GM12875 (cell line): Measurements from ENCODE around the gene ZCWPW2.

ENCODE experiments used
- H3K4me3 ChIP-seq: one replicate; pipeline ENCODE4 v1.5.1; 2011; ENCODE audit warnings: low read depth, low read length, control low read depth
- TF ChIP-seq, protein P1 (sequence below): IDR thresholded peaks from 2 replicates; pipeline ENCODE4 v1.5.1; 2011; ENCODE audit warnings: low read depth, mild to moderate bottlenecking, control low read depth, inconsistent platforms, low read length, moderate library complexity, borderline replicate concordance; ENCODE audit not compliant: insufficient read depth

Gene ZCWPW2

DNA sequence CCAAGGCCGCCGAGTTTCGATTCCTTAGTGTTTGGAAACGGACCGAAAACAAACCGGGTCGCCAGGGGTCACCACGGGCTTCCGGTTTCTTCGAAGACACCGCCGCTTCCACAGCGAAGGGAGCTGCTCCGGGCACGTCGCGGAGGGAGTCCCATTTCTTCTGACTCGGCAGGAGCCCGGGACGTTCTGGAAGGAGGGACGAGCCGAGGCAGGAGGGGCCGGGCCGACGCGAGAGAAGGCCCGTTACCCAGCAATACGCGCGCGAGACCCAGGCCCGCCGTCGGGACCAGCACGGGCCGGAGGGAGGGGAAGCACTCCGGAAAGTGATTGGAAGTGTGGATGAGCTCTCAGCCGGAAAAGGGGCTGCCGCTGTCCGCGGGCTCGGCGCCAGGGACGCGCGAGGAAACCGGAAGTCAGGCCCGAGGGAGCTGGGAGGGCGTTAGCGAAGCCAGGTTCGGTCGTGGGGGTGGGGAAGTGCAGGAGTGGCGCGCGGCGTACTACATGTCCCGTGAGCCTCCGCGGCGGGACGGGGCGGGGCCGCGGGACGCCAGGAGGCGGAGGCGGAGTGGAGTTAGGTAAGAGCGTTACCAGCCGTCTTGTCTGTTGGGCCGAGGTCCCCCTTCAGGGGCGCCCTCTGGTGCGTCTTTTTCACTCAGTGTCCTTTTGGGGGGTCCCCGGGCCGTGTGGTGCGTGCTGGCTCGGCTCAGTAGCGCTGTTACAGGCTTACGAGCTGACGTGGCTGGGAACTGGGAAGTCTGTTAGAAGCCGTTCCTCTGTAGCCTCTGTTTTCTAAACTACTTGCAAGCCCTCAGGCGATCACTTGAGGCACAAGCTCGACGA is at the start of gene ZCWPW2, which contains the start of gene AZI2:
Gene ZCWPW2, plus strand, starts transcription at position 93 of the 840 bp plus-strand sequence. CDS start 64,348 bp downstream, outside the sequence.
Gene AZI2, minus strand, starts transcription at position 196 of the 840 bp plus-strand sequence. CDS start 8,207 bp downstream, outside the sequence.
- TF ChIP-seq, protein P1, sequence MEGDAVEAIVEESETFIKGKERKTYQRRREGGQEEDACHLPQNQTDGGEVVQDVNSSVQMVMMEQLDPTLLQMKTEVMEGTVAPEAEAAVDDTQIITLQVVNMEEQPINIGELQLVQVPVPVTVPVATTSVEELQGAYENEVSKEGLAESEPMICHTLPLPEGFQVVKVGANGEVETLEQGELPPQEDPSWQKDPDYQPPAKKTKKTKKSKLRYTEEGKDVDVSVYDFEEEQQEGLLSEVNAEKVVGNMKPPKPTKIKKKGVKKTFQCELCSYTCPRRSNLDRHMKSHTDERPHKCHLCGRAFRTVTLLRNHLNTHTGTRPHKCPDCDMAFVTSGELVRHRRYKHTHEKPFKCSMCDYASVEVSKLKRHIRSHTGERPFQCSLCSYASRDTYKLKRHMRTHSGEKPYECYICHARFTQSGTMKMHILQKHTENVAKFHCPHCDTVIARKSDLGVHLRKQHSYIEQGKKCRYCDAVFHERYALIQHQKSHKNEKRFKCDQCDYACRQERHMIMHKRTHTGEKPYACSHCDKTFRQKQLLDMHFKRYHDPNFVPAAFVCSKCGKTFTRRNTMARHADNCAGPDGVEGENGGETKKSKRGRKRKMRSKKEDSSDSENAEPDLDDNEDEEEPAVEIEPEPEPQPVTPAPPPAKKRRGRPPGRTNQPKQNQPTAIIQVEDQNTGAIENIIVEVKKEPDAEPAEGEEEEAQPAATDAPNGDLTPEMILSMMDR: peak; percentile 27; the same call in 1 of the 2 replicates
- H3K4me3 ChIP-seq: peak within 1 kb of the TSS; percentile 96

DNA sequence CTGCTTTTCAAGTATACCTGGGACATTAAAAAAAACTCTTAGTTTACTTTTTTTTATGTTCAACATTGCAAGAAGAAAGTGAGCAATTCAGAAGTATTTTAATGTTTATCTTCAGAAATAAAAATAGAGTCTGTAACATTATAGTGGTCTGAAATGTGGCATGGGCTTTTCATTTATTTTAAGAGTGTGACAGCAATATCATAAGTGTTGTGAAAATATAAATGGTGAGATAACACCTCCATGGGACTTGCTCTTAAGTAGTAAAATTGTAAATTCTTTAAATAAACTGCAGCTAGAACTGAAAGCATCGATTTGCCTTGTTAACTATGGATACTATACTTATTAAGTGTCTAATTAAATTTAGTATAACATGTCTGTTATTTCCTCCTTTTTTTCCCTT is 48.8 kb upstream of the ZCWPW2 start:
- H3K4me3 ChIP-seq: no peak overlapping the region
- TF ChIP-seq, protein P1: no peak

GRCh38 chr3:28300345-28300962 is 48.1 kb upstream of the ZCWPW2 start:
- H3K4me3 ChIP-seq: no peak overlapping the region
- TF ChIP-seq, protein P1: no peak

GRCh38 chr3:28301688-28302087 is 46.8 kb upstream of the ZCWPW2 start:
- TF ChIP-seq, protein P1: no peak
- H3K4me3 ChIP-seq: no peak overlapping the region

- TF ChIP-seq, protein P1: no peak
- H3K4me3 ChIP-seq: no peak overlapping the region
These were observed 40.3 kb upstream of the ZCWPW2 start for GRCh38 chr3:28308196-28308595.

GRCh38 chr3:28315711-28316110 is 32.8 kb upstream of the ZCWPW2 start:
- H3K4me3 ChIP-seq: no peak overlapping the region
- TF ChIP-seq, protein P1: no peak
